HG03469 (cell line): ENCODE measurements around the gene CD151.

Experiments
- ATAC-seq: cut with Tn5 transposase; IDR thresholded peaks from one replicate; pipeline ENCODE4 v1.9.1; 2021; ENCODE audit warnings: mild to moderate bottlenecking, moderate library complexity, moderate number of reproducible peaks; ENCODE audit not compliant: unreplicated experiment

The CD151 gene

GRCh38 chr11:832529-833113 lies at the start of gene CD151:
Gene CD151 (plus strand): TSS chr11:832952. CDS start chr11:836070, 3,118 bp downstream.
- ATAC-seq, result no peak

DNA sequence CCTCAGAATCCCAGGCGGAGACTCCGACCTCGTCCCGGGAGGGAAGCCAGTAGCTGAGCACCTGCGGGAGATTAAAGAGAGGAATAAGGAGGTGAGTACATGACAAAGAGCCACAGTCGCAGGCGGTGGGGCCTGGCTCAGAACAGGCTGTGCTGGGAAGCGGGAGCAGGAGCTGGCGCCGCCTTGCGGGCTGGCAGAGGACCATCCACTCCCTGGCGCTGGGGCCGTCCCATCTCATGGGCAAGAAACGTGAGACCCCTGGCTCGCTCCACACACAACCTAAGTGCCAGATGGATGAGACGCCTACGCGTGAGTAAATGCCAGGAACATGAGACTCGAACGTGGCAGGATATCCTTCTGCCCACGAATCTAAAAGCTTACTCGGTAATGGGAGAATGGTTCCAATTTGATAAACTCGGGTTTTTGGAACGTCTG lies 49.2 kb upstream of the CD151 start:
- no peak for ATAC-seq

DNA sequence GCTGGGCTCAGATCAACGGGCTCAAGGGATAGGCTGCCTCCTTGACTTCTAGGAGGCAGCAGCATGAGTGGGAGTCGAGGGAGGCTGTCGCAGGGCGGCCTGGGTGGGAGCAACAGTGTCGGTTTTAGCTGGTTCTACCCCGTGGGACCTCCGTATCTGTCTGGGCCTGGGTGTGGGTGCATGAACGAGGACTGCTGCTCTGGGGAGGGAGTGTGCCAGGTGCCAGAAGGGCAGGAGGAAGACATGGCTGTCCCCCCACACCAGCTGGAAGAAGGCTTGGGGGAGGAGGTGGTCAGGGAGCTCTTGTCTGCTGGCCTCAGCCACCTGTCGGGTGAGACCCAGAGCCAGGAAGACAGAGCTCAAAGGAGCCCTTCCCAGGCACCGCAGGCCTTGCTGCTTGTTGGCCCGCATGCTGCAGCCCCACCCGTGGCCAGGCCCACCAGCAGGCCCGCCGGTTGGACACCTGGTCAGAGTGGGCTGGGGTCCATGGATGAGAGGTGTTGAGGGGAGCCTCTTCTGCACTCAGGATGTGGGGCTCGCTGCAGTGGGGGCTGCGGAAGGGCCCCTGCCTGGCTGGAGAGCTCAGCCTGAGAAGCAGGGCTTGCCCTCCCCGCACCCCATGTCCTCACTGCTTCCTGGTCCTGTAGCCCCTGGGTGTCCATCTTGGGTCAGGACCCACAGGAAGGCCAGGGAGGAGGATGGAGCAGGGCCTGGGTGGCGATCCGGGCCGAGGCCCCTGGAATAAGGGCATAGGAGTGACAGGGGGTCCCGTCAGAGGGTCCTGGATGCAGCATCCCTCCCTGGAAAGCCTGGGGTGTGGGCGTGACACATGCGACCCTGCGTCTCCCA lies 46.3 kb upstream of the CD151 start:
- no peak for ATAC-seq

GRCh38 chr11:787084-787675 lies 45.6 kb upstream of the CD151 start:
- no peak for ATAC-seq

- no peak for ATAC-seq
Measured at GRCh38 chr11:788009-788640, 44.6 kb upstream of the CD151 start.

DNA sequence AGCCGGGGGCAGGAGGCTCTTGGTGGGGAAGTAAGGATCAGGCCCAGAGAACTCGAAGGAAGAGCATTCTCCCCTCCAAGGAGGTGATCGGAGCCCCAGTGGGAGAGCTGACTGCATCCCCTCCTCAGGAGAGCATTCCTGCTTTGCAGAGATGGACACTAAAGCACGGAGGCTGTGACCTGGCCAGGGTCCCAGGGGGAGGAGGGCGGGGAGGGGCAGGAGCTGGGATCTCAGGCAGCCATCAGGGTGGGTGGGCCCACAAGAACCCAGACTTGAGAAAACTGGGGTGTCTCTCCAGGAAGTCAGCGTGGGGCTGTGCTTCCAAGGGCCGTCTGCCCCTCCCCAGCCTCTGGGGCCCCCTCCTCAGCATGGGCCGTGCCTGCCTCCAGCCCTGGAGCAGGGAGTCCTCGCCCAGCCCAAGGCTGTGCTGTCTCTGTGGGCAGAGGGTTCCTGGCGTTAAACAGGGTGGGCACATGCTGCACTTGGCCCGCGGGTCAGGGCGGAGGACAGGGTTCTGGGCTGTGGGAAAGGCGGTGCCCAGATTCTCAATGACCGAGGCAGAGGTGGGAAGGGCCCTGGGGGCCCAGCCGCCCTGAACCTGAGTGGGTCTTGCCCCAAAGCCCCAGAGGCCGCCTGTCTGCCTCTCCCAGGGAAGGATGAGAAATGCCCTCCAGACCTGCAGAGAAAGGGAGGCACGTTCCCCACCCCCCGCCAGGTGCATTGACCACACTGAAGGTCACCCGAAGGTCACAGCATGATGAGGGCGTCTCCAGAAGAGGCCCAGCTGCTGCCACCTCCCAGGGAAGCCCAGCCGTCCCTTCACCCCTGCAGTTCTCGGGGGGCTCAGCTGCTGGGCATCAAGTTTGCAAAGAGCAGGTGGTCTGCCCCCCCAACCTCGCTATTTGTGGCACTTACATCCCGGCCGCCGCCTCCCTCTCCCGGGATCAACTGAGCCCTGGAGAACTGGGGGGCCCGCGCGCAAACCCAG lies 43.5 kb upstream of the CD151 start:
- no peak for ATAC-seq

DNA sequence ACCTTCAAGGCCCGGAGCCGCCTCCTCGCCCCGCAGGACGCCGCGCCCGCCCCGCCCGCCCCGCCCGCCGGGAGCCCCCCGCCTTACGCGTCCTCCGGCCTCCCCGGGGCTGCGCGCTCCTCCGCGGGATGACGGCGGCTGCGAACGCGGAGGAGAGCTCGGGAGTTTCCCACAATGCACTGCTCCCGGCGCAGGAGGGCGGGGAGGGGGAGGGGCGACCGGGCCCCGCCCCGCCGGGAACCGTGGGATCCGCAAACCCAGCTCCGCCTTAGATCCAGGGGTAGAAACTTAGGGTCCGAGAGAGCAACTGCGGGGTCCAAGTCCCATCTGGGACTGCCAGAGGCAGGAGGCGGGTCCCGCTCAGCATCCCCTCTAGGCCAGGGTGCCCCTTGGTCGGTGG lies 42.8 kb upstream of the CD151 start, which contains the start of gene CEND1:
Gene CEND1 (minus strand): TSS at position 148 of the 400 bp plus-strand sequence. CDS start 1,514 bp downstream, outside the sequence.
- no peak for ATAC-seq

DNA sequence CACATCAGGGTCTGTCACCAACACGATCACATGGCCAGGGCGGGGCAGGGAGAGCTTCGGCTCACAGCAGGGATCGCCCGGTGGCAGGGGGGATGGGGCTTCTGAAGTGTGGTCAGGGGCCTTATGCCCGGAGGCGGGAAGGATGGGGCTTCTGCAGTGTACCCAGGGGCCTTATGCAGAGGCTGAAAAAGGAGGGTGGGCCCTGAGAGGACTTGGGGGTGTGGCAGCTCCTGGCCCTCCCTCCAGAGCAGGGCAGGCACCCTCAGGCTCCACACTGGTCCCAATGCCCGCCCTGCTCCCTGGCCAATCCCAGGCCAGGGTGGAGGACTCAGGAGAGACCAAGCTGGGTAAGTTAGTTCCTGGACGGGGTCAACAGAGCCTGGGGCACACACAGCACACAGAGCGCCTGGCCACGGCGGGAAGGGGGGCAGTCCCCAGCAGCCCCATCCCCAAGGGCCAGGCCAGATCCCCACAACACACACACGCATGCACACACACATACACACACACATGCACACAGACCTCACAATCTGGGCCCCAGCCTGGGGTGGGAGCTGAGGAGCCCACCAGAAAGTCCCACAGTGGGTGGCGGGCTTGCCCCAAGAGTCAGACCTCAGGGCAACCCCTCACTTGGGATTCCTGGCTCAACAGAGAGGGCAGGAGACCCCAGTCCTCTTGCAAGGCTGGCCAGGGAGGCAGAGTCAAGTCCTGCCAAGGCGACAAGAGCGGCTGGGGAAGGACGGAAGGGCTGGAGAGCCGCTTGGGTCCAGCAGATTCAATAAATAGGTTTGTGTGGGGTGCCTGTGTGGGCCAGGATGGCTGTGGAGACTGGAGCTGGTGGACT lies 41.8 kb upstream of the CD151 start:
- no peak for ATAC-seq

DNA sequence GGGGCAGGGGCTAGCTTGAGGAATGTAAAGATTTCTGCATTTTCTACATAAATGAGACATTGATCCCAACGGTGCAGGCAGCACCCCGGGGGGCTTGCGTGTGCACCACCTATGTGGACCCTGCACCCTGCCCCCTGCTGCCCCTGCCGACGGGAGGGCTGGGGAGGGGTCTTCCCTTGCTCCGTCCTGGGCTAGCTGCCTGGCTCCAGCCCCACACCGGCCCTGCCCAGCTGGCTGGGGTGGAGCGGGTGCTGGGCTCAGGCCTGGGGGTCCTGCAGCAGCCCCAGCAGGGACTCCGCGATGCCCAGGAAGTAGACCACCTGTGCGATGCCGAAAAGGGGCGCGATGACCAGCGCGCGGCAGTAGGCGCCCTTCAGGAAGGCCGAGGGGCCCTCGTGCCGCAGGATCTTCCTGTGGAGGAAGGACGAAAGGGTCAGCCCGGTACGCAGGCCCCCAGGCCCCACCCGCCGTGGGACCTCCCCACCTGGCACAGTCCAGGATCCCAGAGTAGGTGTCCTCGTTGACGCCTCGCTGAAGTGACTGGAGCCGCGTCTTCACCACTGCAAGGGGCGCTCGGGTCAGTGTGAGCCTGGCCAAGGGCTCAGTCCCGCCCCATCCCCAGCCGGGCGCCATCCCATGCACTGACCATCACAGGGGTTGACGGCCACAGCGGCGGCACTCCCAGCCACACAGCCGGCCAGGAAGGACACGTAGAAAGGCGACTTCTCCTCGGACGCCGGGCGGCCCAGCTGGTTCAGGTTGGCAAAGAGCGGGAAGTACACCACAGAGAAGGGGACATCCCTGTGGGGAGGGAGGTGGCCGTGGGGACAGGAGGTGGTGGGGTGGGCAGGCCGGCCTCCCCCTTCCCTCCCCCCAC lies 40.9 kb upstream of the CD151 start:
- no peak for ATAC-seq

GRCh38 chr11:792535-792821 lies 40.3 kb upstream of the CD151 start:
- ATAC-seq, result no peak

GRCh38 chr11:792873-793272 lies 39.9 kb upstream of the CD151 start:
- no peak for ATAC-seq

DNA sequence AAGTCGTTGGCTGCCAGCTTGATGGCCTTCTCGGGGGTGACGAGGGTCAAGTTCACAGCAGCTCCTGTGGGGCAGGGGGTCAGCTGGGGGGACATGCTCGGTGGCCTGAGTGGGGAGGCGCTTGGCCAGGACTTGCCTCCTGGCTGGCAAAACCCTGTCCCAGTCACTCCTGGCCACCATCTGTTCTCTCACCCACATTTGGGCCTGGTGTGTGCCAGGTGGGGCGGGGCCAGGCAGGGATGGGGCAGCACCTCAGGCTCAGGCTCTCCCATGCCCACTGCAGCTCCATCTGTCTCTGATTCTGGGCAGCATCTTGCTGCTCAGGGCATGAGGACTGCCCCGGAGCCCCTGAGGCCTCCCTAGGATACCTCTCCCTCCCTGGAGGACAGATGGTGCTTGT lies 39.2 kb upstream of the CD151 start:
- ATAC-seq, result no peak

DNA sequence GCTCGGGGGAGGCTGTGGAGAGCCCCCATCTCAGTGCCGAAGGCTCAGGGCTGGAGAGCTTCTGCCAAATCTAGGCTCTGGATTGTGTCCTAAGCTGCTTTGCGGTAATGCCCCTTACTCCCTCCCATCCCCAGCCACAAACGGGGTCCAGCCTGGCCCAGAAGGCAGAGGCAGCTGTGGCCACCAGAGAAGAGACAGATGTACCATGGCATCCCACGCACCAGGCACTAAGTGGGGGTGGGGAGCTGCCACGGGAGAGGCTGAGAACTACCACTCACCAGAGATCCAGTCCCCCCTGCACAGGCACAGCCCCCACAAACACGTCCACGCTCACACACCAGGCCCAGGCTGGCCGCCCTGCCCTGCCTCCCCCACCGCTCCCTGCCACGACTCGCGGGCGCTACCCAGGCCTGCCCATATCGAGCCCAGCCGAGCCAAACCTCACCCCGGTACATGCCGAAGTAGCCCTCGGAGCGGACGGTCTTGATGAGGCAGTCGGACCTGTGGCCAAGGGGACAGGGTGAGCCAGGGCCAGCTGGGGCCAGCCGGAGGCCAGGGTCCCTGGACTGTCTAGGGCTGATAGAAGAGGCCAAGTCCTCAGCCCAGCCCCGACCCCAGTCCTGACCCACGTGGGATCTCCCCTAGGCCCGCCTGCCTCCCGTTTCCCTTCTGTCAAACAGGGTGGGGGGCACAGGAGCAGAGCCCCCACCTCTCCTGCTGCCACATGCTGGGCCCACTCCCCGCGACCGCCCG lies 38.6 kb upstream of the CD151 start:
- ATAC-seq, result no peak

DNA sequence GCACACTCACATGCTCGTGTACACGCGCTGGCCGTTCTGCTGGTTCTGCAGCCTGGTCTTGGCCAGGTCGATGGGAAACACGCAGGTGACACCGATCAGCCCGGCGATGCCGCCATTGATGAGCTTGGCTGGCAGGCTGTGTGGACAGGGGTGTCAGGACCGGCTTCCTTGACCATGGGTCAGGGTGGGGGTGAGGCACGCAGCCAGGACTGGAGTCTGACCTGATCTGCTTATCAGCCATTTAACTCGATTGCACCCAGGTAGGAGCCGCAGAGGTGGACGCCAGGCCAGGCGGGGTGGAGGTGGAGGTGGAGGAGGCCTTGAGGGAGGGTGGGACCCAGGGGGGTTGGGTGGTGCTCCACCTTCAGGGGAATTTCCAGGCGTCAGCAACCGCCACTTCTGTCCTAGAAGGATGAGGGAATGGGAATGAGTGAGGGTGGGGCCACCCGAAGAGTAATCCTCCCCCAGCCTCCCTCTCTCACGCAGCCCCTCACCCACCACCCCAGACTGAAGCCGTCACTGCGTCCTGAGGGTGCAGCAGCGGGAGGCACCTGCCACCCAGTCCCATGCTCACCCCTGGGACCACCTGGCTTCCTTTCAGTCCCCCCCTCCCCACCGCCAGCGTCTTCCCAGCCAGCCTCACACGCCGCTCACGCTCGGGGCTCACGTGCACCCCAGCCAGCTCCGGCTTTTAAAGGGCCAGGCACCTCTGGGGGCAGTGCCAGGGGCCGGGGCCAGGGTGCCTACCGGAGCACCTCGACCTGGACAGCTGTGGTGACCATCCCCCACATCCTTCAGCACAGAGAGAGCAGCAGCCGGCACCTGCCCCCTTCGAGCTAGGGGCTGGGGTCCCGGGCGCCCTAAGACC lies 37.8 kb upstream of the CD151 start:
- no peak for ATAC-seq

DNA sequence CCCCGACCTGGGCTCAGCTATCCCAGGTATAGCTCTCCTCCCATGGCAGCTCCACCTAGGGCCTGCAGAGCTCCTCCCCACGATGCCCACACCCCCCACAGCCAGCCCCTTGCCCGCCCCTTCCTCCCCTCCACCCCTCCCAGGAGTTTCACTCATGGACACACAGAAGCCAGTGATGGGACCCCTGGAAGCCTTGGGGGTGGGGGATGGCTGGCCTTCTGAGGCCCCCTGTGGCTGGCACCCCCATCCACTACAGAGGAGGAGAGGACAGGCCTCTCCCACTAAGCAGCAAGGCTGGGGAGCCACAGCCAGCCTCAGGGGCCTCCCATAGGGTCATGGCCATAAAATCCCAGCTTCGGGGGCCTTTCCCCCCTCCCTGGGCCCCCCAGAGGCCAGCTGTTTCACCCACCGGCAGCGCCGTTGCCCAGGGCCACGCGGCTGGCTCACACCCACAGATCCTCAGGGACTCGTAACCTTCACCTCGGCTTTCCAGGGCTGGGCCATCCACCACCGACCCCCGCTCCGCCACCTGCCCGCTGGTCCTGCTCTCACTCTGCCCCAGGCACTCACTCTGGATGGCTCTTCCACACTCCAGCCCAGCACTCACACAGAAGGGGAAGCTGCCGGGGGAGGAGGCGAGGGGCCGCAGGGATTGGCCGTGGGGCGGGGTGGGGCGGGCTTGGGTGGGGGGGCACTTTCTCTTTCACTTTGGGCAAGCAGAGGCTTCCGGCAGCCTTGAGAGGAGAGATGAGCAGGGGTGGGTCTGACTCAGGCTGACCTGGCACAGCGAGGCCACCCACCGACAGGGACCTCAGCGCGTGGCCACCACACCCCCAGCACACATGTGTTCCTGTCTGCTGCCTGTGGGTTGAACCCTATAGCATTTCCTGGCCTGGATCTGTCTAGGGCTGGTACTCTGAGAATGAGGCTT lies 36.9 kb upstream of the CD151 start:
- ATAC-seq, result no peak
